ENCODE measurements around the gene WDR7.

DNA sequence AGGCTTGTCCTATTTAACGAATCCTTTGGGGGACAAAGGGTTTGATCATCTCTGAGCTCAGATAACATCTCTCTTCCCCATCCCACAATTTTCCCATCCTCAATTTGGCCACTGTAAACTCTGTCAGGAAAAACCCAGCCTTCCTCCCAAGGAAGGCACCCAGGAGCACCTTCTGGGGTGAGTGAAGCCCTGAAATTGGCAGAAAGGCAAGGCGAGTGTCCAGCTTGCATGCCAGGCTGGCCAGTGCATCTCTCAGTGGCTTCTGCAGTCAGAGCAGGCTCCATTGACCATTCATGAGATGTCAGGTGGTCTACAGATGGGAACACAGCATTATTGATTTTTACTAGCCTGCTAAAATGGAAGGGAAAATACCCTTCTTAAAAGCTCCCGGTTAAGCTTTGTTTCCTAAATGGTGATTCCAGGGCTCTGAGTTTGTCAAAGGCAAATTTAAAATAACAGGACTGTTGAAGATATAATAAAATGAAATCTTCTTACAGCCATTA is 412.5 kb downstream of the WDR7 start:
- no peak for TF ChIP-seq POLR2A (IDR thresholded peaks at IDR 0.05)
- TF ChIP-seq, protein P1, sequence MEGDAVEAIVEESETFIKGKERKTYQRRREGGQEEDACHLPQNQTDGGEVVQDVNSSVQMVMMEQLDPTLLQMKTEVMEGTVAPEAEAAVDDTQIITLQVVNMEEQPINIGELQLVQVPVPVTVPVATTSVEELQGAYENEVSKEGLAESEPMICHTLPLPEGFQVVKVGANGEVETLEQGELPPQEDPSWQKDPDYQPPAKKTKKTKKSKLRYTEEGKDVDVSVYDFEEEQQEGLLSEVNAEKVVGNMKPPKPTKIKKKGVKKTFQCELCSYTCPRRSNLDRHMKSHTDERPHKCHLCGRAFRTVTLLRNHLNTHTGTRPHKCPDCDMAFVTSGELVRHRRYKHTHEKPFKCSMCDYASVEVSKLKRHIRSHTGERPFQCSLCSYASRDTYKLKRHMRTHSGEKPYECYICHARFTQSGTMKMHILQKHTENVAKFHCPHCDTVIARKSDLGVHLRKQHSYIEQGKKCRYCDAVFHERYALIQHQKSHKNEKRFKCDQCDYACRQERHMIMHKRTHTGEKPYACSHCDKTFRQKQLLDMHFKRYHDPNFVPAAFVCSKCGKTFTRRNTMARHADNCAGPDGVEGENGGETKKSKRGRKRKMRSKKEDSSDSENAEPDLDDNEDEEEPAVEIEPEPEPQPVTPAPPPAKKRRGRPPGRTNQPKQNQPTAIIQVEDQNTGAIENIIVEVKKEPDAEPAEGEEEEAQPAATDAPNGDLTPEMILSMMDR (IDR thresholded peaks at IDR 0.05): no peak

Measured in gastroesophageal sphincter (tissue), 3 donors.